PC-9 (cell line): ENCODE measurements around the gene COL4A1.

Source experiments
- CTCF ChIP-seq: fragments of 200-600 bp; sonication (generic); conservative IDR thresholded peaks from 2 replicates; pipeline ENCODE4 v1.6.1; 2017; ENCODE audit warnings: mixed run types, antibody characterized with exemption, mild to moderate bottlenecking, moderate library complexity
- EZH2 ChIP-seq: fragments of 200-600 bp; sonication (generic); IDR thresholded peaks from 2 replicates; pipeline ENCODE4 v1.8.0; 2017; ENCODE audit warnings: antibody characterized with exemption, low read depth

- TF ChIP-seq EZH2 (no peak), CTCF (no peak)
These were observed 16.8 kb downstream of the COL4A1 start for GRCh38 chr13:110290153-110290552.
